ENCODE results near the gene NR4A1. TPM values are rescaled to one million over a fixed set of nuclear protein-coding genes. Genes with fewer than 3 reads are reported as not detected.
"Not testable (repeated sequence)": the region's sequence is repeated elsewhere in the genome, so short reads cannot be mapped to it uniquely, and the experiment has no call there.

Gene NR4A1
- total RNA-seq, 2 donors from 2014 or later = 197 to 567 TPM

DNA sequence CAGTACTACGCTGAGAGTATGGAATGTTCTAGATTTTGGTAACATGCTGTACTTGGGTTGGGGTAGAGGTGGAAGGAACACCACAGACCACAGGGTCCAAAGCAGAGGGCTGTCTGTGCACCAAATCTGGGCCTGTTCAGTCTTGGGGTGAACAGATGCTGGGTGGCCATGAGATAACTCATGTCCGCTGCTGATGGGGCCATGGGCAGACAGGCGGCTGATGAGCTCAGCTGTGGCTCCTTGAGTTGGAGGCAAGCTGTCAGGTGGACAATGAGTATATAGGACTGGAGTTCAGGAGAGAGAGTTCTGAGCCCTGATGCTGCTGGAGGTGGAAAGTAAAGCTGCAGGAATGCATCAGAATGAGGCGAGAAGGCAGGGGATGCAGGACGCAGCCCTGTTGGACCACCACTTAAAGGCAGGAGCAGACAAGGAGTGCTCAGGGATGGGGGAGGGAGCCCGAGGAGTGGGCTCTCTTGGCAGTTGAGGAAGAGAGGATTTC is 34.5 kb downstream of the NR4A1 start:
- intact Hi-C loops (cut with DNase I) = no loop called here
- no peak for DNase-seq (ENCODE audit: low spot score)

DNA sequence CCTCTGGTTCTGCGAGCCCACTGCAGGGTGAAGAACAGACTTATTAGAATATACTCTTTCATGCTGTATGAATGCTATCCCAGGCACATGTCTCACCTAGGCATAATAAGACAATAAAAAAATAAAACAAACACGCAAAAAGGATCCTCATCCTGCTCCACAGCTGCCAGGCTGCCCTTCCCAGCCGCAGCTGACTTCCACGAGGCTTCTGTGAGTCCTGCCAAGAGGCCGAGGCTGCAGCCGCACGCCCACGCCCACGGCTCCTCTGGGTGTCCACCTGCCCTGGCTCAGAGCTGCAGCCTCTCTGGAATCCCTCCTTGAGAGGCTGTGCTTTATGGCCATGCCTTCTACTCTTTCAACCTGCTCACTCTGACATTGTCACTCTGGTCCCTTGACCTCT is 35.1 kb downstream of the NR4A1 start:
- intact Hi-C loops (cut with DNase I) = no loop called here
- no peak for DNase-seq (ENCODE audit: low spot score)

DNA sequence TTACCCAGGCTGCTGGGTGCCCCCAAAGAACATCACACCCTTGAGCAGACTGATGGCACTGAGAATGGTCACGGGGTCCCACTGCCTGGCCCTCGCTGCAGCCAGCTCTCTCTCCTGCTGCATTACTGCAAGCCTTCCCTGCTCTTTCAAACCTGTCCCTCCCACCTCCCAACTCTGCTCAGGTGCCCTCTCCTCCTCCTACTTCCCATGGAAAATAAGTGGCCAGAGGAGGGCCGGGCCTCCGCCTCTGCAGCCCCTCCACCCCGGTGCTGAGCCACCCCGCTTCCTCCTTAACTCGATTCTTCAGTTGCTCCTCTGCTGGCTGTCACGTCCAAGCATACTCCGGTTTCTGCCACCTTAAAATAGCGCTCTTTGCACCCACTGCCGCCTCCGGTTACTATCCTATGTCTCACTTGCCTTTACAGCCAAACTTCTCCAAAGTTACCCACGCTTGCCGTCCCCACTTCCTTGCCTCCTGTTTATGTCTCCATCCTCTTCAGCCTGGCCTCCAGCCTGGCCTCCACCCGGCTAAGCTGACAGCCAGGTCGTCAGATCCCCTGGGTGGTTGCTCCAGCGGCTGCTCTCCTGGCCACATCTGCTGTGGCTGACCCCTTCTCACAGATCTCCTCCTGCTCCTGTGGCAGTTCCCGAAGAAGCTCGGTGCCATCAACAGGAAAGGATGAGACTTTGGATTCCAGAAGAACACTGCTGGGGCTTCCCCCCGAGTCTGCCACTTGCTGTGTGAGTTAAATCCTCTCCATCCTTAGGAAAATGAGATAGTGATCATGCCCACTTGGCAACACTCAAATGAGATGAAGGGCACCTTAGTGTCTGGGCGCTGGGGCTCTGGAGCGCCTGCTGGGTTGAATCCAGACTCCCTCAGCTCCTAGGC is 35.9 kb downstream of the NR4A1 start:
- DNase-seq (ENCODE audit: low spot score) = no peak
- intact Hi-C loops (cut with DNase I) = no loop called here

DNA sequence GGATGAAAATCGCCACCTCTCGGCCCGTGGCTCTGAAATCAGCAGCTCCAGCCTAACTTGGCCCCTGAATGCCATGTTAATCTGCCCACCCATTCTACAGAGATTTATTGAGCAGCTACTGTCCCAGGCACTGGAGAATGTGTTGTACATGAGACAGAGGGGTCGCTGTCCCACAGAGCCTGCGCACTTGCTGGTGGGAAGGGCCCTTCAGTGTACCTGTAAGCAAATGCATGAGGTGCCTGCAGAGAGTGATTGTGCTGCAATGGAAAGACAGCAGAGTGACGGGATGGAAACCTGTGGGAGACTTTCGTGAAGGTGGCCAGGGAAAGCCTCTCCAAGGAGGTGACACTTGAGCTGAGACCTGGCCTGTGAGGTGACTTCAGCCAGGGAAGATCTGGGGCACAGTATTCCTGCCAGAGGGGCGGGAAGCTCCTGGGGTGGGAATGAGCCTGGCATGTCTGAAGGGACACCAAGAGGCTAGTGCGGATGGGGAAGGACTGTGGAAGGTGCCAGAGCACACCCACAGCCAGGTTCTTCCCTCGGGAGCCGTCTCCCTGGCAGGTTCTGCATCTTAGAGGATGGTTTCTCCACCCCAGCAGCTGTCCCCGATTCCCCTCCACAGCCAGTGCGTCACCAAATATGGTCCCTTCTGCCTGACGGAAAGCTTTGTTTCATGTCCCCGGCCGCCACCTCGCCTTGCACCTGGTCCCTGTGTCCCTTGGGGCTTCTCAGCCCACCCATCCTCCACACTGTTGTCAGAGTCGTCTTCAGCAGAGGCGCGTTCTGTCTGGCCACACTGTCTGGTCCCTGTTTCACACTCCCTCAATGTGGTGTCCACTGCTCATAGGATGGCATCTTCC is 36.9 kb downstream of the NR4A1 start:
- DNase-seq (ENCODE audit: low spot score) = no peak
- intact Hi-C loops (cut with DNase I) = no loop called here

DNA sequence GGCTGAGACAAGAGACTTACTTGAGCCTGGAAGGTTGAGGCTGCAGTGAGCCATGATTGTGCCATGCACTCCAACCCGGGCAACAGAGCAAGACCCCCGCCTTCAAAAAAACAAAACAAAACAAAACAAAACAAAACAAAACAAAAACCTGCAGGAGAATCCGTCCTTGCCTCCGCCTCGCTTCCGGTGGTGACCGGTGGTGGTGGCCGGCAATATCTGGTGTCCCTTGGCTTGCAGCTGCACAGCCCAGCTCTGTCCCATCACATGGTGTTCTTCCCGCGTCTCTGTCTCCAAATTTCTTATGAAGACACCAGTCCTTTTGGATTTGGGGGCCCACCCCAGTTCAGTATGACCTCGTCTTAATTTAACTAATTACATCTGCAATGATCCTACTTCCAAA is 38.2 kb downstream of the NR4A1 start:
- intact Hi-C loops (cut with DNase I) = no loop called here
- no peak for DNase-seq (ENCODE audit: low spot score)

DNA sequence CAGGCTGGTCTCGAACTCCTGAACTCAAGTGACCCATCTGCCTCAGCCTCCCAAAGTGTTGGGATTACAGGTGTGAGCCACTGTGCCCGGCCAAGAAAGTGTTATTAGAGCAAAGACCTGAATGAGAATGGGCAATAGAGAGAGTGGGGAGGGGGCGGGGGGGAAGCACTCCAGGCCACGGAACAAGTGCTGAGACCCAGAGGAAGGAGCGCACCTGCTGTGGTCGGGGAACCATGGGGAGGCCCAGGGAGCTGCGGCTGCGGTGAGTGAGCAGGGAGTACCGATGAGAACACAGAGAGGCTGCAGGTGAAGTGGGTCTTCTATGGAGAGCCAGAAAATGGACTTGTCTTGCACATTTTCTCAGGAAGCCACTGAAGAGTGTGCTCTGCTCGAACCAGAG is 39.0 kb downstream of the NR4A1 start:
- DNase-seq (ENCODE audit: low spot score) = no peak
- intact Hi-C loops (cut with DNase I) = loop anchor here in 1 of 2 donors (5.0 kb wide), 1 partner anchor 1338 kb away; no protein-coding TSS in a partner anchor

DNA sequence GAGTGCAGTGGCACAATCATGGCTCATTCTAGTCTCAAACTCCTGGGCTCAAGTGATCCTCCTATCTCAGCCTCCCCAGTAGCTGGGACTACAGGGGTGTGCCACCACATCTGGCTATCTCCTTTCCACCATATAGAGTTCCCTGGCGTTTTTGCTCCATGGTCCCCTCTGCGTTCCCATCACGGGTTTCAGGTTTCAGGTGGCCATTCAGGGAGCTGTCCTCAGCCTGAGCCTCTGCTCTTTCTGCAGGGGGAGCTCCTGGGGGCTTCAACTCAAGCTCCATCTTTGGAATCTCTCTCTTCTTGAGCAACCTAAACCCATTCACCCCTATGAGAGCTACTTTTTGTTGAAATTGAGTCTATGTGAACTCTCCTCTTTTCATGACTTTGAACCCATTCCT is 39.8 kb downstream of the NR4A1 start:
- intact Hi-C loops (cut with DNase I) = loop anchor here in 1 of 2 donors (5.0 kb wide), 1 partner anchor 1339 kb away; no protein-coding TSS in a partner anchor
- DNase-seq (ENCODE audit: low spot score) = no peak

DNA sequence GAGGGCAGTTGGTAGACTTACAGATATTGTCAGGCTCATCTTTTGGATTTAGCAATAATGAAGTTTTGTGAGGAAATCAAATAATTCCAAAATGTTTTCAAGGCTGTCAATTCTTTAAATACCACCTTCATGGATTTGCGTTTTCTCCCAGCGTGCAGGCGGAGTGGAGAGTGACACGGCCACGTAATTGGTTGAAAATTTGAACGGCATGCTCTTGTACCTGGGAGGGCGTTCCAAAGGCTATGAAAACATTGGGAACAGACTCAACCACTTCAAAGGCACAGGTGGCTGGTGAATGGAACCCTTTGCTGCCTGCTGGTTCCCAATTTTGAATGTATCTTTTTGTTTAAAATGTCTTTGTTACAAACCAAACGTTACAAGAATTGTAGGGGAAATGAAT is 40.6 kb downstream of the NR4A1 start:
- intact Hi-C loops (cut with DNase I) = loop anchor here in 1 of 2 donors (5.0 kb wide), 1 partner anchor 1340 kb away; no protein-coding TSS in a partner anchor
- DNase-seq (ENCODE audit: low spot score) = no peak

DNA sequence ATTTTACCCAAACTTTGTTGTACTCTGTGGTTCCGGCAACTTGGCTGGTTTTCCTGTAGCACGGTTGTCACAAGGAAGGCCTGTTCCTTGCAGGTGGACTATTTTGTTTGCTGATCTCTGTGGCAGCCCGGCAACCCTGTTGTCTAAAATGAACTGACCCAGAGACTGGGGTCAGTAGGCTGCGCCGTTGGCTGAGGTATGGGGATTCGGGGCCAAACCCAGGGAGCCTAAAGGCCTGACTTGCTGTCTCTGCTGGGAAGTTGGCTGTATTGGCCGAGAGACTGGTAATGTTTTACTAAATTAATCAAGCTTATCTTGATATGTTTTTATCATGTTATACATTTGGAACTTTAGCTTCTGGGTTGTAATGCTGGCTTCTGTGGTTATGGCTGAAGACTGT is 42.1 kb downstream of the NR4A1 start:
- intact Hi-C loops (cut with DNase I) = loop anchor here in 1 of 2 donors (5.0 kb wide), 1 partner anchor 1341 kb away; no protein-coding TSS in a partner anchor
- no peak for DNase-seq (ENCODE audit: low spot score)

DNA sequence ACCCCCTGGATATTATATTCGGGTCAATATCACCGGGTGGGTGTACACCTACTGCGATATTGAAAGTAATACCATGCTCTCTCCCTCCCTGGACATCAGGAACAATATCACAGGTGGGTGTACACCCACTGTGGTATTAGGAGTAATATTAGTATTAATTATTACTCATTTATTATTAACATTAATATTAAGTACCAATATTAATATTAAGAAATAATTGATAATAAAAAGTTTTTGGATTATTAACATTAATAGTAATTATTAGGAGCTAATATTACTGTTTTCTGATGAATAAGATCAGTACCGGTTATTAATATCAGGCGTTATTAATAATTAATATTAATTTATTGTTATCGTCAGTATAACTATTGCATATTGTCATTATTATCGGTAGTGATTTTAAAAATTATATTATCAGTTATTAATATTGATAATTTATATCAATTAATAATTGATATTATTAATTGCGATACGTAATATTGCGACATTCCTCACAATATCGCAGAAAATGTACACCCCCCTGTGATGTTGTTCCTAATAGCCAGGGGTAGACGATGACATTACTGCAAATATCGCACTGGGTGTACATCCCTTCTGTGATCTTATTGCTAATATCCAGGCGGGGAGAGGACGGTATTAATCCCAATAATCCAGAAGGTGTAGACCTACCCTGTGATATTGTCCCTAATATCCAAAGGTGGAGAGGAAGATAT is 45.2 kb downstream of the NR4A1 start:
- no peak for DNase-seq (ENCODE audit: low spot score)
- intact Hi-C loops (cut with DNase I) = no loop called here

DNA sequence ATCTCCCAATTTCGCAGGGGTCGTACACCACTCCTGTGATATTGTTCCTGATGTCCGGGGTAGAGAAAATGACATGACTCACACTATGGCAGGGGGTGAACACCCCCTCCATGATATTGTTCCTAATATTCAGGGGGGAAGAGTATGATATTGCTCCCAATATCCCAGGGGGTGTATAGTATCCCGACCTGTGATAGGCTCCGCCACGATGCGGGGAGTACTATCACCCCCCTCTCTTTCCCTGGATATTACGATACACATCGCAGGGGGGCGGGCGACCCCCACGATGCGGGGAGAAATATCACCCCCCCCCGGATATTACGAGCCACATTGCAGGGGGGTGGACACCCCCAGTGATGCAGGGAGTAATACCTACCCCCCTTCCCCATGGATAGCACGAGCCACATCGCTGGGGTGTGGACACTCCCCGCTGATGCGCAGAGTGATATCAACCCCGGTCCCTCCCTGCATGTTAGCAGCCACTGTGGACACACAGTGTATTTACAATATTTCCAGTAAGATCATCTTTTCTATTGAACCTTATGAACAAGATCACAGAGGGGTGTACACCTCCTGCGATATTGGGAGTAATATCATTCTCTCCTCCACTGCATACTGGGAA is 45.9 kb downstream of the NR4A1 start:
- DNase-seq (ENCODE audit: low spot score) = no peak

DNA sequence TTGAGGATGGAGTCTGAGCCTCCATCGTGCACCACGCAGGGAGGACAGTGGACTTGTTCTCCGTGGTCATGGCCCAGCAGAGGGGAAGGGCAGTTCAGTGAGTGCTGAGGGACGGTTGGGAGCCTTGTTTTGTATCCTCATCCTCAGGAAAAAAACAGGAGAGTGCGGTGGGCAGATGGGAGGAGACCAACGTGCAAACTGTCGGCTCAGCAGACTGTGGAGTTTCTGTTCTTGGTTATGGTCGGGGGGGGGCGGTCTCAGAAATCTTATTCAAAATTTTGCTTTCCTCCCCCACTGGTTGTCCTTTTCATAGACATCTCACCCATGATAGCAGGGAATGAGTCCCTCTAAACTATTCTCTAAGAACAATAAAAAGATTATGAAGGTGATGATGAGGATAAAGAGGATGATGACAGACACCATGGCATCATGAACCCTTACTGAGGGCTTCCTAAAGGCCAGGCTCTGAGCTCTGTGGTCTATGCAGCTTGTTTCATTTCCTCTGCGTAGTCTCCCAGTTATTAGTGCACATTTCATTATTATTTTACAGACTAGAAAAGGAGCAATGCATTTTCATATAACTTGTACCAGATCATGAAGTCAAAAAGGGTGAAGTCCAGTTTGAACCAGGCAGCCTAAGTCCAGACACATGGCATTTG is 53.3 kb downstream of the NR4A1 start:
- DNase-seq (ENCODE audit: low spot score); intact Hi-C loops (cut with DNase I): not testable (repeated sequence)

More for the DNA sequence above, 45.9 kb downstream of the NR4A1 start:
- intact Hi-C loops (cut with DNase I) = no loop called here

Other genes with a start within 250 kb of the NR4A1 start
- 1 to 10 TPM in 1 of 2 donors, under 1 TPM in 1; 0.60 to 1.0 TPM for gene FIGNL2, start 202.7 kb upstream of the NR4A1 start, total RNA-seq
- not detected for gene ANKRD33, start 163.3 kb upstream of the NR4A1 start, total RNA-seq
- 10 to 100 TPM; 74.4 to 95.7 TPM for gene ACVRL1, start 143.9 kb upstream of the NR4A1 start, total RNA-seq
- 10 to 100 TPM; 20.0 to 22.4 TPM for gene ACVR1B, start 99.7 kb upstream of the NR4A1 start, total RNA-seq
- 10 to 100 TPM; 38.0 to 50.6 TPM for gene TAMALIN, start 44.5 kb upstream of the NR4A1 start, total RNA-seq
- 10 to 100 TPM; 26.4 to 30.8 TPM for gene ATG101, start 18.5 kb downstream of the NR4A1 start, total RNA-seq
- gene SMIM41, start 28.3 kb downstream of the NR4A1 start, total RNA-seq = under 1 TPM in 1 of 2 donors, not detected in 1; 0.19 TPM
- gene KRT80, start 140.6 kb downstream of the NR4A1 start, total RNA-seq = under 1 TPM; 0.19 to 0.48 TPM
- 1 to 10 TPM; 4.1 to 6.8 TPM for gene KRT7, start 181.8 kb downstream of the NR4A1 start, total RNA-seq
- gene KRT86, start 223.2 kb downstream of the NR4A1 start, total RNA-seq = not detected
- not detected for gene KRT81, start 240.1 kb downstream of the NR4A1 start, total RNA-seq